Astrocyte of the spinal cord (primary cell): ENCODE results near the gene ADARB2.

Source experiments
- DNase-seq: peaks from one replicate; pipeline ENCODE4 v3.0.0; 2011; ENCODE audit warnings: low read depth, low spot score
- H3K4me3 ChIP-seq: 2 replicates; pipeline ENCODE4 v1.5.1; 2011; ENCODE audit warnings: low read depth, mild to moderate bottlenecking, low read length, moderate library complexity
- in situ Hi-C: cut with HindIII; loops from 2 replicates; pipeline ENCODE4 v1.10.0; 2017; ENCODE audit warnings: low sequenced_read_pairs
- TF ChIP-seq, protein P1 (sequence below): IDR thresholded peaks from 2 replicates; pipeline ENCODE4 v1.5.1; 2012; ENCODE audit warnings: low read depth, mild to moderate bottlenecking, low read length, inconsistent platforms

The ADARB2 gene

DNA sequence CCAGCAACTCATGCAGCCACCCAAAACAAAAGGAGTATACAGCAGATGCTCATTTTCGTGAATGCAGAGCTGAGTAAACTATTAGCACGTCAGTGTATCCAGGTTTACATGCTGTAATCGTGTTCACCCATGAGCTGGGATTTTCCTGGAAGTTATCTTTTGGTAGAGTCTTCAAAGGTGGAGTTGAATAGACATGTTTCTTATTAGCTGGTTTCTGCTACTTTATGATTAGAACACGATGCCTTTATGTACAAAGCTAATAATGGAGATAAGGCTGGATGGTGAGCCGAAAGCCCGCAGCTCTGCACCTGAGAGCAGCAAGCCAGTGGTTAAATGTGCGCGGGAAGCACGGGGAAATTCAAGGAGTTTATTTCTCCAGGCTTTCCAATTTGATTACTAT lies 123.8 kb downstream of the ADARB2 start:
- TF ChIP-seq, protein P1, sequence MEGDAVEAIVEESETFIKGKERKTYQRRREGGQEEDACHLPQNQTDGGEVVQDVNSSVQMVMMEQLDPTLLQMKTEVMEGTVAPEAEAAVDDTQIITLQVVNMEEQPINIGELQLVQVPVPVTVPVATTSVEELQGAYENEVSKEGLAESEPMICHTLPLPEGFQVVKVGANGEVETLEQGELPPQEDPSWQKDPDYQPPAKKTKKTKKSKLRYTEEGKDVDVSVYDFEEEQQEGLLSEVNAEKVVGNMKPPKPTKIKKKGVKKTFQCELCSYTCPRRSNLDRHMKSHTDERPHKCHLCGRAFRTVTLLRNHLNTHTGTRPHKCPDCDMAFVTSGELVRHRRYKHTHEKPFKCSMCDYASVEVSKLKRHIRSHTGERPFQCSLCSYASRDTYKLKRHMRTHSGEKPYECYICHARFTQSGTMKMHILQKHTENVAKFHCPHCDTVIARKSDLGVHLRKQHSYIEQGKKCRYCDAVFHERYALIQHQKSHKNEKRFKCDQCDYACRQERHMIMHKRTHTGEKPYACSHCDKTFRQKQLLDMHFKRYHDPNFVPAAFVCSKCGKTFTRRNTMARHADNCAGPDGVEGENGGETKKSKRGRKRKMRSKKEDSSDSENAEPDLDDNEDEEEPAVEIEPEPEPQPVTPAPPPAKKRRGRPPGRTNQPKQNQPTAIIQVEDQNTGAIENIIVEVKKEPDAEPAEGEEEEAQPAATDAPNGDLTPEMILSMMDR, result no peak
- no peak for DNase-seq
- no peak overlapping the region for H3K4me3 ChIP-seq
- in situ Hi-C loops, result no loop called here

- DNase-seq, result no peak
- TF ChIP-seq, protein P1, result no peak
- in situ Hi-C loops, result no loop called here
- no peak overlapping the region for H3K4me3 ChIP-seq
These were observed 124.4 kb downstream of the ADARB2 start for GRCh38 chr10:1612908-1613307.

GRCh38 chr10:1611936-1612550 lies 125.3 kb downstream of the ADARB2 start:
- TF ChIP-seq, protein P1, result no peak
- no peak for DNase-seq
- H3K4me3 ChIP-seq, result no peak overlapping the region
- in situ Hi-C loops, result no loop called here

- in situ Hi-C loops, result no loop called here
- H3K4me3 ChIP-seq, result no peak overlapping the region
- no peak for DNase-seq
- TF ChIP-seq, protein P1, result no peak
These were observed 126.1 kb downstream of the ADARB2 start for GRCh38 chr10:1610986-1611770.

GRCh38 chr10:1609648-1609970 lies 127.7 kb downstream of the ADARB2 start:
- in situ Hi-C loops, result no loop called here
- no peak for DNase-seq
- no peak overlapping the region for H3K4me3 ChIP-seq
- TF ChIP-seq, protein P1, result no peak

DNA sequence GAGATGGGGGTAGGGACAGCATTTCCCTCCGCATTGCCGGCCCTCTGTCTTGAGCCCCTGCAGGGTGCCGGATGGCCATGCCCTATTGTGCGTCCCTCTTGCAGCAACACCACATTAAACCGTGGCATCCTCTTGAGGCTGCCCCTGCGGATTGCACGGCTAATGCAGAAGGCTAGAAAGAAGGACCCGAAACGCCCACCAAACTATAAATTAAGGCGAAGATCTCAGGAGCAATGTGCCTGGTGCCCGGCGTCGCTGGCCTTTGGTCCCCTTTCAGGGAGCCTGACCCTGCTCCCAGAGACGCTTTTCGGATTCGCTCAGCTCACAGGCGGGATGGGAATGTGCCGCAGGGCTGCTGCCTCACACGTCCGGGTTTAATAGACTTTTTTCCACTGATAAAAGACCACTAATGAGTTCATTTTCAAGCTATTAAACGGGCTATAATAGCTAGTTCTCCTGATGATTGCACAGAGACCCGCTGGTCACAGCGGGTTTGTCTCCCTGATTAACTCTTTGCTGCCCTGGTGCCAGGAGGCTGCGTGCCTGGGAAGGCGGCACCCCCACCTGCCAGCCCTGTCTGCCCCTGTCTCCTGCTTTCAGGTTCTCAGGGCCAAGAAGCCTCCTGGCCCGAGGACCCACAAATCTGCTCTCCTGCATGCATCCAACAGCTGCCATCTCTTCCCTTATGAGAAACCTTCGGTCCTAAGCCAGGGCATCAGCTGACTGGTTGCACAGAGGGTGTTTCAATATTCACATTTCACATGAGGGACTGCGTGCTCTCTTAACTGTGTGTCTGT lies 128.3 kb downstream of the ADARB2 start:
- DNase-seq, result no peak
- in situ Hi-C loops, result no loop called here
- H3K4me3 ChIP-seq, result no peak overlapping the region
- TF ChIP-seq, protein P1, result no peak
